ENCODE measurements around the gene CAMKMT. TPM values are rescaled to one million over a fixed set of nuclear protein-coding genes. Genes with fewer than 3 reads are reported as not detected.

The CAMKMT gene
- total and polyA plus RNA-seq, 2 experiments from 2014 or later = 26.5 to 29.5 TPM

DNA sequence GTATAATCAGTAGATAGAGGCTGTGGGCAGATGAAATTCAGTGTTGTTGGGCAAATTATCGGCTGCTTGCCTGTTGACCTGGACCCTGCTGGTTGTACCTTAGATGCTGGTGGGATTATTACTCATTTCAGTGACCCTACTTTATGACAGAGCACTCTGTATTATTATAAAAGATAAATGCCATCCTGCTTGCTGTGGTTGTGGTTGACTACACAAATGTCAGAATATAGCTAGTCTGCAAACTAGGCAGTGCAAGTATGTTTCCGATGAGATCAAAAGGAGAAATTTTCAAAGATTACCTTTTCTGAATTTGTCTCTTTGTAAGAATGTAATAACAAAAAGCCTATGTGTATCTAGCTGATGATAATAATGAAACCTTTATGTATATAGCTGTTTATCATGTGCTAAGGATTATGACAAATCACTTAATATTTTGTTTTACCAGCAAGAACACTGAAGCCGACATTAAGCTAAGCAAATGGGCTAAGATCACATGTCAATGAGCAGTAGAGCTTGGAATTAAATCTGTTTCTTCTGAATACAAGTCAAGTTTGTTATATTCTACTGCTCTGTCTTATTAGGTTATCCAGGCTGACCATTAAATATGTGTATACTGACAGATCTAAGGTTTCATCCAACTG is 219.2 kb downstream of the CAMKMT start:
- no peaks in the 10 kb centered on the region for H3K27me3 ChIP-seq (ENCODE audit: insufficient read depth)
- DNase-seq (ENCODE audit: low spot score) = no peak
- H3K4me2 ChIP-seq = no peak overlapping the region
- no peak overlapping the region for H3K4me3 ChIP-seq
- Mint-ChIP-seq H3K9me3 (no peaks in the 10 kb centered on the region), H3K4me1 (peaks cover 2% of the 10 kb centered on the region; the same call in 2 of the 3 replicates), H3K27me3 (ENCODE audit: insufficient read depth, low read depth, poor library complexity) (peaks cover 3% of the 10 kb centered on the region), H3K36me3 (ENCODE audit: low read depth) (no peaks in the 10 kb centered on the region), H3K27ac (no peak overlapping the region), H3K4me3 (no peak overlapping the region)
- no peaks in the 10 kb centered on the region for H3K79me2 ChIP-seq (replicated peaks; ENCODE audit: insufficient read depth)
- H3K9me2 ChIP-seq (ENCODE audit: insufficient read depth) = no peaks in the 10 kb centered on the region
- no peaks in the 10 kb centered on the region for H3K36me3 ChIP-seq (ENCODE audit: insufficient read depth)
- H3K4me1 ChIP-seq (ENCODE audit: insufficient read depth) = no peaks in the 10 kb centered on the region
- no peak overlapping the region for H2AFZ ChIP-seq
- no peaks in the 10 kb centered on the region for H4K20me1 ChIP-seq (replicated peaks; ENCODE audit: insufficient read depth)
- ATAC-seq = no peak
- no peaks in the 10 kb centered on the region for H3F3A ChIP-seq (replicated peaks; ENCODE audit: low read depth)
- TF ChIP-seq ZNF331 (CRISPR knock-in tag; IDR thresholded peaks at IDR 0.05; ENCODE audit: low read depth) = no peak
- TF ChIP-seq POLR2AphosphoS5 (IDR thresholded peaks at IDR 0.05; ENCODE audit: low read depth) = no peak
- TF ChIP-seq, protein P1, sequence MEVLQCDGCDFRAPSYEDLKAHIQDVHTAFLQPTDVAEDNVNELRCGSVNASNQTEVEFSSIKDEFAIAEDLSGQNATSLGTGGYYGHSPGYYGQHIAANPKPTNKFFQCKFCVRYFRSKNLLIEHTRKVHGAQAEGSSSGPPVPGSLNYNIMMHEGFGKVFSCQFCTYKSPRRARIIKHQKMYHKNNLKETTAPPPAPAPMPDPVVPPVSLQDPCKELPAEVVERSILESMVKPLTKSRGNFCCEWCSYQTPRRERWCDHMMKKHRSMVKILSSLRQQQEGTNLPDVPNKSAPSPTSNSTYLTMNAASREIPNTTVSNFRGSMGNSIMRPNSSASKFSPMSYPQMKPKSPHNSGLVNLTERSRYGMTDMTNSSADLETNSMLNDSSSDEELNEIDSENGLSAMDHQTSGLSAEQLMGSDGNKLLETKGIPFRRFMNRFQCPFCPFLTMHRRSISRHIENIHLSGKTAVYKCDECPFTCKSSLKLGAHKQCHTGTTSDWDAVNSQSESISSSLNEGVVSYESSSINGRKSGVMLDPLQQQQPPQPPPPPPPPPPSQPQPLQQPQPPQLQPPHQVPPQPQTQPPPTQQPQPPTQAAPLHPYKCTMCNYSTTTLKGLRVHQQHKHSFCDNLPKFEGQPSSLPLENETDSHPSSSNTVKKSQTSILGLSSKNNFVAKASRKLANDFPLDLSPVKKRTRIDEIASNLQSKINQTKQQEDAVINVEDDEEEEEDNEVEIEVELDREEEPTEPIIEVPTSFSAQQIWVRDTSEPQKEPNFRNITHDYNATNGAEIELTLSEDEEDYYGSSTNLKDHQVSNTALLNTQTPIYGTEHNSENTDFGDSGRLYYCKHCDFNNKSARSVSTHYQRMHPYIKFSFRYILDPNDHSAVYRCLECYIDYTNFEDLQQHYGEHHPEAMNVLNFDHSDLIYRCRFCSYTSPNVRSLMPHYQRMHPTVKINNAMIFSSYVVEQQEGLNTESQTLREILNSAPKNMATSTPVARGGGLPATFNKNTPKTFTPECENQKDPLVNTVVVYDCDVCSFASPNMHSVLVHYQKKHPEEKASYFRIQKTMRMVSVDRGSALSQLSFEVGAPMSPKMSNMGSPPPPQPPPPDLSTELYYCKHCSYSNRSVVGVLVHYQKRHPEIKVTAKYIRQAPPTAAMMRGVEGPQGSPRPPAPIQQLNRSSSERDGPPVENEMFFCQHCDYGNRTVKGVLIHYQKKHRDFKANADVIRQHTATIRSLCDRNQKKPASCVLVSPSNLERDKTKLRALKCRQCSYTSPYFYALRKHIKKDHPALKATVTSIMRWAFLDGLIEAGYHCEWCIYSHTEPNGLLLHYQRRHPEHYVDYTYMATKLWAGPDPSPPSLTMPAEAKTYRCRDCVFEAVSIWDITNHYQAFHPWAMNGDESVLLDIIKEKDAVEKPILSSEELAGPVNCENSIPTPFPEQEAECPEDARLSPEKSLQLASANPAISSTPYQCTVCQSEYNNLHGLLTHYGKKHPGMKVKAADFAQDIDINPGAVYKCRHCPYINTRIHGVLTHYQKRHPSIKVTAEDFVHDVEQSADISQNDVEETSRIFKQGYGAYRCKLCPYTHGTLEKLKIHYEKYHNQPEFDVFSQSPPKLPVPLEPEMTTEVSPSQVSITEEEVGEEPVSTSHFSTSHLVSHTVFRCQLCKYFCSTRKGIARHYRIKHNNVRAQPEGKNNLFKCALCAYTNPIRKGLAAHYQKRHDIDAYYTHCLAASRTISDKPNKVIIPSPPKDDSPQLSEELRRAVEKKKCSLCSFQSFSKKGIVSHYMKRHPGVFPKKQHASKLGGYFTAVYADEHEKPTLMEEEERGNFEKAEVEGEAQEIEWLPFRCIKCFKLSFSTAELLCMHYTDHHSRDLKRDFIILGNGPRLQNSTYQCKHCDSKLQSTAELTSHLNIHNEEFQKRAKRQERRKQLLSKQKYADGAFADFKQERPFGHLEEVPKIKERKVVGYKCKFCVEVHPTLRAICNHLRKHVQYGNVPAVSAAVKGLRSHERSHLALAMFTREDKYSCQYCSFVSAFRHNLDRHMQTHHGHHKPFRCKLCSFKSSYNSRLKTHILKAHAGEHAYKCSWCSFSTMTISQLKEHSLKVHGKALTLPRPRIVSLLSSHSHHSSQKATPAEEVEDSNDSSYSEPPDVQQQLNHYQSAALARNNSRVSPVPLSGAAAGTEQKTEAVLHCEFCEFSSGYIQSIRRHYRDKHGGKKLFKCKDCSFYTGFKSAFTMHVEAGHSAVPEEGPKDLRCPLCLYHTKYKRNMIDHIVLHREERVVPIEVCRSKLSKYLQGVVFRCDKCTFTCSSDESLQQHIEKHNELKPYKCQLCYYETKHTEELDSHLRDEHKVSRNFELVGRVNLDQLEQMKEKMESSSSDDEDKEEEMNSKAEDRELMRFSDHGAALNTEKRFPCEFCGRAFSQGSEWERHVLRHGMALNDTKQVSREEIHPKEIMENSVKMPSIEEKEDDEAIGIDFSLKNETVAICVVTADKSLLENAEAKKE (CRISPR knock-in tag; IDR thresholded peaks at IDR 0.05) = no peak
- H3K27ac ChIP-seq (ENCODE audit: low read depth) = no peak overlapping the region

DNA sequence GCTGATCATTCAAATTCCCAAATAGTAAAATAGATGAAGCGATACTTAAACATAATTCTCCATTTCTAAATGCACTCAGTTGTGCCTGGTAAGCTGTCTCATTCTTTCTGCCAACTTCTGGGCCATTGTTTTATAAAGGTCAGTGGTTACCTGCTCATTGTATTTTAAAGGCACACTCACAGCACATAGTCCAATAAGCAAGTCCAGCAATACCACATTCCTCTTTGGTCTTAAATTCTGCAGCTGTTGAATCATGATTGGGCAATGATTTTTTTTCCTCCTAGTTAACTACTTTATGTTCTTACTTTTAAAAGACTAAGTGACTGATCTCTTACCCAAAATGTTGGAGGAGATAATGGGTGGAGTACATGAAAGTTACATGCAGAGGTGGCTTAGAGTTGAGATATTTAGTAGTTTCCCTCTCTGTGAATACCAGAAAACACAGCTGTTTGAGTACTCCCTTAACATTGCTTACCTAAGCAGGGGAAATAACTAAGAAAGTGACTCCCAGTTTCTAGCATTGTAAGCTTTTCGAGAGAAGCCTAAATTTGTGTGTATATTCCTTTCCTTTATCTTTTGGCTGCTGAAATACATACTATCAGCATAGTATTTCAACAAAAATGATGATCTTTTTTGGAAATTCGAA is 220.7 kb downstream of the CAMKMT start:
- Mint-ChIP-seq H3K27me3 (ENCODE audit: insufficient read depth, low read depth, poor library complexity) (peaks cover 3% of the 10 kb centered on the region), H3K27ac (no peak overlapping the region; the same call in 1 of the 2 replicates), H3K4me1 (no peaks in the 10 kb centered on the region), H3K9me3 (peaks cover 7% of the 10 kb centered on the region; the same call in 2 of the 3 replicates), H3K4me3 (no peak overlapping the region), H3K36me3 (ENCODE audit: low read depth) (peaks cover 10% of the 10 kb centered on the region)
- H3K4me1 ChIP-seq (ENCODE audit: insufficient read depth) = no peaks in the 10 kb centered on the region
- H2AFZ ChIP-seq = no peak overlapping the region
- H3K9me2 ChIP-seq (ENCODE audit: insufficient read depth) = no peaks in the 10 kb centered on the region
- H3F3A ChIP-seq (replicated peaks; ENCODE audit: low read depth) = no peaks in the 10 kb centered on the region
- no peak for DNase-seq (ENCODE audit: low spot score)
- no peaks in the 10 kb centered on the region for H3K79me2 ChIP-seq (replicated peaks; ENCODE audit: insufficient read depth)
- no peaks in the 10 kb centered on the region; the same call in 1 of the 2 replicates for H3K36me3 ChIP-seq (ENCODE audit: insufficient read depth)
- TF ChIP-seq EZH2phosphoT487 (IDR thresholded peaks at IDR 0.05; ENCODE audit: unreplicated experiment) (no peak), POLR2AphosphoS5 (IDR thresholded peaks at IDR 0.05; ENCODE audit: low read depth) (no peak), JUNB (IDR thresholded peaks at IDR 0.05; ENCODE audit: unreplicated experiment) (no peak), STAT1 (IDR thresholded peaks at IDR 0.05; ENCODE audit: unreplicated experiment) (no peak), ZNF331 (CRISPR knock-in tag; IDR thresholded peaks at IDR 0.05; ENCODE audit: low read depth) (no peak), ZNF114 (CRISPR knock-in tag; IDR thresholded peaks at IDR 0.05) (no peak), EZH2 (IDR thresholded peaks at IDR 0.05; ENCODE audit: low read depth, unreplicated experiment) (no peak)
- TF ChIP-seq, protein P2, sequence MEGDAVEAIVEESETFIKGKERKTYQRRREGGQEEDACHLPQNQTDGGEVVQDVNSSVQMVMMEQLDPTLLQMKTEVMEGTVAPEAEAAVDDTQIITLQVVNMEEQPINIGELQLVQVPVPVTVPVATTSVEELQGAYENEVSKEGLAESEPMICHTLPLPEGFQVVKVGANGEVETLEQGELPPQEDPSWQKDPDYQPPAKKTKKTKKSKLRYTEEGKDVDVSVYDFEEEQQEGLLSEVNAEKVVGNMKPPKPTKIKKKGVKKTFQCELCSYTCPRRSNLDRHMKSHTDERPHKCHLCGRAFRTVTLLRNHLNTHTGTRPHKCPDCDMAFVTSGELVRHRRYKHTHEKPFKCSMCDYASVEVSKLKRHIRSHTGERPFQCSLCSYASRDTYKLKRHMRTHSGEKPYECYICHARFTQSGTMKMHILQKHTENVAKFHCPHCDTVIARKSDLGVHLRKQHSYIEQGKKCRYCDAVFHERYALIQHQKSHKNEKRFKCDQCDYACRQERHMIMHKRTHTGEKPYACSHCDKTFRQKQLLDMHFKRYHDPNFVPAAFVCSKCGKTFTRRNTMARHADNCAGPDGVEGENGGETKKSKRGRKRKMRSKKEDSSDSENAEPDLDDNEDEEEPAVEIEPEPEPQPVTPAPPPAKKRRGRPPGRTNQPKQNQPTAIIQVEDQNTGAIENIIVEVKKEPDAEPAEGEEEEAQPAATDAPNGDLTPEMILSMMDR (conservative IDR thresholded peaks at IDR 0.05; ENCODE audit: low read depth in 2 of 2) = no peak
- TF ChIP-seq, protein P3, sequence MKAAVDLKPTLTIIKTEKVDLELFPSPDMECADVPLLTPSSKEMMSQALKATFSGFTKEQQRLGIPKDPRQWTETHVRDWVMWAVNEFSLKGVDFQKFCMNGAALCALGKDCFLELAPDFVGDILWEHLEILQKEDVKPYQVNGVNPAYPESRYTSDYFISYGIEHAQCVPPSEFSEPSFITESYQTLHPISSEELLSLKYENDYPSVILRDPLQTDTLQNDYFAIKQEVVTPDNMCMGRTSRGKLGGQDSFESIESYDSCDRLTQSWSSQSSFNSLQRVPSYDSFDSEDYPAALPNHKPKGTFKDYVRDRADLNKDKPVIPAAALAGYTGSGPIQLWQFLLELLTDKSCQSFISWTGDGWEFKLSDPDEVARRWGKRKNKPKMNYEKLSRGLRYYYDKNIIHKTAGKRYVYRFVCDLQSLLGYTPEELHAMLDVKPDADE (IDR thresholded peaks at IDR 0.05) = no peak
- H4K20me1 ChIP-seq (replicated peaks; ENCODE audit: insufficient read depth) = no peaks in the 10 kb centered on the region
- no peak for ATAC-seq
- H3K4me2 ChIP-seq = no peak overlapping the region
- no peak overlapping the region for H3K4me3 ChIP-seq
- no peaks in the 10 kb centered on the region for H3K27me3 ChIP-seq (ENCODE audit: insufficient read depth)
- no peak overlapping the region for H3K27ac ChIP-seq (ENCODE audit: low read depth)

Data from GM23338 (cell line).